Thyroid gland (tissue), 4 donors: Measurements from ENCODE around the gene DOC2A.

Source experiments
- POLR2A ChIP-seq, 2 donors: fragments of 450-650 bp; IDR thresholded peaks; one replicate each; pipeline ENCODE4 v1.6.1; 2017; ENCODE audit warnings: antibody characterized with exemption in 2 of 2, mild to moderate bottlenecking in 2 of 2, moderate library complexity in 1 of 2
- TF ChIP-seq, protein P1 (sequence below), 6 experiments: fragments of 200-600 bp in 3 of 6; fragments of 450-650 bp in 3 of 6; sonication (generic) in 3 of 6; IDR thresholded peaks; one replicate each; pipeline ENCODE4 v1.5.1; 2016 to 2019; ENCODE audit warnings: antibody characterized with exemption in 6 of 6, mild to moderate bottlenecking in 2 of 6, inconsistent platforms in 1 of 6, moderate library complexity in 1 of 6

DNA sequence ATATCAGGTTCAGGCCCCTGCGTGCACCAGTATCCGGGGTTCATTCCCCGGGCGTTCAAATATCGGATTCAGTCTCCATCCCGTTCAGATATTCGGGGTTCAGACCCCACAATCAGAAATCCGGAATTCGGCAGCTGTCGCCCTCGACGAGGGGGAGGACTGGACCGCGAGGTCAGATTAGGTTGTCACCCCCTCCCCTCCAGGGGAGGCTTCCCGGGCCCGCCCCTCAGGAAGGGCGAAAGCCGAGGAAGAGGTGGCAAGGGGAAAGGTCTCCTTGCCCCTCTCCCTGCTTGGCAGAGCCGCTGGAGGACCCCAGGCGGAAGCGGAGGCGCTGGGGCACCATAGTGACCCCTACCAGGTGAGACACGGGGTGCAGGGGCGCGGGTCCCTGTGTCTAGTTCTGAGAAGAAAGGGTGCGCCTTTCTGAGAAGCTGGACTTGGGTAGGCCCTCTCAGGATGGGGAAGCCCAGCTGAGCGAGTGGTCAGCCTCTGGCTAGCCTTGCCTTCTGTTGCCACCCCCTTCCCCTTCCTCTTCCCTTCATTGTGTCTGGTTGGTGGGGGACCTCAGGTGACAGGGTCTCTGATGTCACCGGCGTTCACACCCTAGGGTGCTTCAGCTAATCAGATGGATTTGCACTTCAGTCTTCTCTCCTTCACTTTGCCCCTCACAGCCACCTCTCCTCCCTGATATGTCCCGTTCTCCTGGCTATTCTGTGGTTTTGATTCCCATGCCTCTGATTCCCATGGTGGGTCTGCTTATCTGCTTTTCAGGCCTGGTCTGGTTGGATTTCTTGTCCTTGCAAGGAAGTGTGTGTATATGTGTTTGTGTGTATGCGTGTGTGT, 36.3 kb downstream of the DOC2A start:
- TF ChIP-seq, protein P1, sequence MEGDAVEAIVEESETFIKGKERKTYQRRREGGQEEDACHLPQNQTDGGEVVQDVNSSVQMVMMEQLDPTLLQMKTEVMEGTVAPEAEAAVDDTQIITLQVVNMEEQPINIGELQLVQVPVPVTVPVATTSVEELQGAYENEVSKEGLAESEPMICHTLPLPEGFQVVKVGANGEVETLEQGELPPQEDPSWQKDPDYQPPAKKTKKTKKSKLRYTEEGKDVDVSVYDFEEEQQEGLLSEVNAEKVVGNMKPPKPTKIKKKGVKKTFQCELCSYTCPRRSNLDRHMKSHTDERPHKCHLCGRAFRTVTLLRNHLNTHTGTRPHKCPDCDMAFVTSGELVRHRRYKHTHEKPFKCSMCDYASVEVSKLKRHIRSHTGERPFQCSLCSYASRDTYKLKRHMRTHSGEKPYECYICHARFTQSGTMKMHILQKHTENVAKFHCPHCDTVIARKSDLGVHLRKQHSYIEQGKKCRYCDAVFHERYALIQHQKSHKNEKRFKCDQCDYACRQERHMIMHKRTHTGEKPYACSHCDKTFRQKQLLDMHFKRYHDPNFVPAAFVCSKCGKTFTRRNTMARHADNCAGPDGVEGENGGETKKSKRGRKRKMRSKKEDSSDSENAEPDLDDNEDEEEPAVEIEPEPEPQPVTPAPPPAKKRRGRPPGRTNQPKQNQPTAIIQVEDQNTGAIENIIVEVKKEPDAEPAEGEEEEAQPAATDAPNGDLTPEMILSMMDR (IDR thresholded peaks at IDR 0.05) = no peak
- TF ChIP-seq POLR2A (IDR thresholded peaks at IDR 0.05) = no peak
